ENCODE results near the gene CNTNAP1.
A peak's percentile ranks its signal among the peaks of the same experiment; 100 is the strongest.
"Not testable (repeated sequence)": the region's sequence is repeated elsewhere in the genome, so short reads cannot be mapped to it uniquely, and the experiment has no call there.

CNTNAP1 gene

GRCh38 chr17:42681976-42682721 is at the start of gene CNTNAP1:
Gene CNTNAP1, plus strand, starts transcription at chr17:42682531. Its CDS starts 299 bp downstream, at chr17:42682830.
- DNase-seq (ENCODE audit: extremely low read depth in 1 of 2, low read depth in 1 of 2) = no peak

DNA sequence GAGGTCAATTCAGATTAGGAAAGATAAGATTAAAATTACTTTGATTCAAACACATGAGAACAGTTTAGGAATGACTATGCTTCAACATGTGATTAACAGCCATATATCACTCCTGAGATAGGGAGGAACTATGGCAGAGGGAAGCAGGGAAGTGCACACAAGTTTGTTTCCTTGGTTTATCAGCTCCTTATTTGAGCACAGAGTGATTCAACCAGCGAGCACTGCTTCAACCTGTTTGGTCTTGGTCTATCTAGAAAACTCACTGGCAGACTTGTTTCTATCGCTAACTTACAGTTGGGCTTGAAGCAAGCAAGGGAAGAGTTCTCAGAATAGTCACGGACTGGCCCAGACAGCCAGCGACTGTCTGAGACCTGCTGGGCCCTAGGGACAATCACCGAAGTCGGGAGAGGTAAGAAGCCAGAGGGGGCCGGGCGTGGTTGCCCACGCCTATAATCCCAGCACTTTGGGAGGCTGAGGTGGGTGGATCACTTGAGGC is 49.3 kb upstream of the CNTNAP1 start:
- DNase-seq (ENCODE audit: extremely low read depth in 1 of 2, low read depth in 1 of 2) = no peak

- no peak for DNase-seq (ENCODE audit: extremely low read depth in 1 of 2, low read depth in 1 of 2)
These were observed 42.7 kb upstream of the CNTNAP1 start for GRCh38 chr17:42639525-42640113.

DNA sequence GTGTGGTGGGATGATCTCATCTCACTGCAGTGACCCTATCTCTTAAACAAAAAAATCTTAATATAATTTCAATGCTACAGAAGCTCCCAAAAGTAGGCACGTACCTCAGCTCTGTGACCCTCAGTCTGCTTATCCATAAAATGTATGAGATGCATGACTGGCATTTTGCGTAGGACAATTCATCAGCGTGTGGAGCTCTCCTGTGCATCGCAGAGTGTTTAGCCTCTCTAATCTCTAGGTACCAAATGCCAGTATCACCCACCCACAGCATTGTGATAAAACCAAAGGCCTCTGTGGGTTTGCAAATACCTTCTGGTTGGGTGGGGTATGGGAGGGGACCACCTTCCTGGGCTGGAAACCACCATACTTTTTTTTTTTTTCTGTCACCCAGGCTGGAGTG is 42.2 kb upstream of the CNTNAP1 start:
- DNase-seq (ENCODE audit: extremely low read depth in 1 of 2, low read depth in 1 of 2) = no peak

DNA sequence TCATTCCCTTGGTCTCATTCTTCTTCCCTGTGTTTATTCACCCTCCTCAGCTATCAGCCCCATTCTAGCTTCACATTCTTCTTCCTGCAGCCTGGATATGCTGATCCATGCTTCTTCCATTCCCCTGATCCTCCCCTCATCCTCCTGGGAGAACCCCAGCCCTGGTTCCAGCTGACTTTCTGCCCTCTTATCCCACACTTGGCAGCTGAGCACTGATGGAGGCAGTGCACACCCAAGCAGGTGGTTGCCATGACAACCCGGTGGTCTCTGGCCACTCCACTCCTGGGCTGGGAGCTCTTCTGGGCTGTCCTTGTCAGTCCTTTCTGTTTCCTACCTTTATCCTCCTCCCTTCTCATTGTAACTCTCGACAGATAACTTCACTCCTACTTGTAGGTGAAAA is 40.0 kb upstream of the CNTNAP1 start:
- DNase-seq (ENCODE audit: extremely low read depth in 1 of 2, low read depth in 1 of 2) = no peak

DNA sequence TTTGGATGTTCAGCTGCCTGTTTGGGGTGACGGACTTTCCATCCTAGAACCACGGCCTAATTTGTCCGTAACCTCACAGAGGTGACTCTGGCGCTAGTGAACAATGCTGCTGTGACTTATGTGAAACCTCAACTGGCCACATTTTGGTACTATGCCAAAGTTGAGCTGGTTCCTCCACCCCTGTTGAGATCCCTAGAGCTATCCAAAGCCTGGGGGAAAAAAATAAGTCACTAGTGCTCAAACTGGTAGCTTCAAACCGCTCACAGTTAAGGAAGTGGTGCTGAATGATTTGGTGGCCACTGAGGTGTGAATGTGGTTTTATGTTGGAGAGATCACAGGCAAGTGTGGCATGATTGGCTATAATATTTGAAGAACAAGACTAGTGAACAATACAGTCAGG is 34.6 kb upstream of the CNTNAP1 start:
- no peak for DNase-seq (ENCODE audit: extremely low read depth in 1 of 2, low read depth in 1 of 2)

DNA sequence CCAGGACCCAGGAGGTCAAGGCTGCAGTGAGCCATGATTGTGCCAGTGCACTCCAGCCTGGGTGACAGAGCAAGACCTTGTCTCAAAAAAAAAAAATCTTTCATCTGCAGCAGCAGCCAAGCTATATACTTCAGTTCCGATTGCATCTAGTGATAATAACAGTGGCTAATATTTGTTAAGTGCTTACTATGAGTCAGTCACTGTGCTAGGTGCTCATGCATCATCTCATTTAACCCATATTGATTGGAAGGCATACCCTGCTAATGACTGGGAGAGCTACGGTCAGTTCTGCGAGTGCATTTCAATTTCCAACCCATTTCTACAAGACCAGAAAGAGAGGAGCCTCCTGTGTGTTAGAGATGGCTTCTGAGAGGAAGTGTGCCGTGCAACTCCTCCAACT is 30.9 kb upstream of the CNTNAP1 start:
- no peak for DNase-seq (ENCODE audit: extremely low read depth in 1 of 2, low read depth in 1 of 2)

- DNase-seq (ENCODE audit: extremely low read depth in 1 of 2, low read depth in 1 of 2) = no peak
These were observed 28.9 kb upstream of the CNTNAP1 start for GRCh38 chr17:42653179-42654124.

GRCh38 chr17:42655528-42655927 is 26.8 kb upstream of the CNTNAP1 start:
- no peak for DNase-seq (ENCODE audit: extremely low read depth in 1 of 2, low read depth in 1 of 2)

DNA sequence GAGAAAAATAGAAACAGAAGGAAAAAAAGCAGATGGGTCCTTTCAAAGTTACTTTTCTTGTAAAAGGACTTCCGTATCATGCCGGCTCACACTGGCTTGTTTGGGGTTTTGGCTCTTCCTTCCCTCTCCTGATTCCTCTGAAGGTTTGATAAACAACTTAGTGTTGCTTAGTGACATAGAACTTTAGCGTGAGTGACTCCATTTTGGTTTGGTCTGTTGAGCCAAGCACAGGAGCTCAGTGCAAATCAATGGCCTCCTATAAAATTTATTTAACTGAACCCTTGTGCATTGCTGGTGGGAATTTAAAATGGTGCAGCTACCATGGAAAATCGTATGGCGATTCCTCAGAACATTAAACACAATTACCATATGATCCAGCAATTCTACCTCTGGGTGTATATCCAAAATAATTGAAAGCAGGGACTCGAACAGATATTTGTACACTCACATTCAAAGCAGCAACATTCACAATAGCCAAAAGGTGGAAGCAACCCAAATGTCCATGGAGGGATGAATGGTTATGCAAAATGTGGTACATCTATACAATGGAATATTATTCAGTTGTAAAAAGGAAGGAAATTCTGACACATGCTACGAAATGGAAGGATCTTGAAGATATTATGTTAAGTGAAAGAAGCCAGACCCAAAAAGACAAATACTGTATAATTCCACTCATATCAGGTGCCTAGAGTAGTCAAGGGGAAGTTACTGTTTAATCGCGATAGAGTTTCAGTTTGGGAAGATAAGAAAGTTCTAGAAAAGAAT is 24.3 kb upstream of the CNTNAP1 start:
- no peak for DNase-seq (ENCODE audit: extremely low read depth in 1 of 2, low read depth in 1 of 2)

GRCh38 chr17:42659079-42659931 is 23.0 kb upstream of the CNTNAP1 start, which contains the start of gene TUBG2:
Gene TUBG2, plus strand, starts transcription at chr17:42659284. Its CDS starts 220 bp downstream, at chr17:42659504.
- DNase-seq (ENCODE audit: extremely low read depth in 1 of 2, low read depth in 1 of 2) = peak; percentile 68 to 71

DNA sequence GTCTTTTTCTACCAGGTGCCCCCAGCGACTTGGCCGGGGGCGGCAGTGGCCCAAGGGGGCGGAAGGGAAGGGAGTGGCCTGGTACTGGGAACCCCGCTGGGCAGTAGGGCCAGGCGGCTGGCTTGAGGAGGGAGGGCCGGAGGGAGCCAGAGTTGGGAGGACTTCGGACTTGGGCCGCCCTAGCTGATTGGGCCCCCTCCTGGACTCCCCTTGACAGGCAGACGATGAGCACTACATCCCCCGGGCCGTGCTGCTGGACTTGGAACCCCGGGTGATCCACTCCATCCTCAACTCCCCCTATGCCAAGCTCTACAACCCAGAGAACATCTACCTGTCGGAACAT is 22.4 kb upstream of the CNTNAP1 start:
- not testable (repeated sequence) for DNase-seq (ENCODE audit: extremely low read depth in 1 of 2, low read depth in 1 of 2)

- DNase-seq (ENCODE audit: extremely low read depth in 1 of 2, low read depth in 1 of 2) = no peak
These were observed 21.5 kb upstream of the CNTNAP1 start for GRCh38 chr17:42660692-42661345.

- DNase-seq (ENCODE audit: extremely low read depth in 1 of 2, low read depth in 1 of 2) = no peak
These were observed 16.7 kb upstream of the CNTNAP1 start for GRCh38 chr17:42665581-42666001.

GRCh38 chr17:42666126-42666525 is 16.2 kb upstream of the CNTNAP1 start:
- not testable (repeated sequence) for DNase-seq (ENCODE audit: extremely low read depth in 1 of 2, low read depth in 1 of 2)

- DNase-seq (ENCODE audit: extremely low read depth in 1 of 2, low read depth in 1 of 2) = no peak
These were observed 15.0 kb upstream of the CNTNAP1 start for GRCh38 chr17:42667088-42667951.

DNA sequence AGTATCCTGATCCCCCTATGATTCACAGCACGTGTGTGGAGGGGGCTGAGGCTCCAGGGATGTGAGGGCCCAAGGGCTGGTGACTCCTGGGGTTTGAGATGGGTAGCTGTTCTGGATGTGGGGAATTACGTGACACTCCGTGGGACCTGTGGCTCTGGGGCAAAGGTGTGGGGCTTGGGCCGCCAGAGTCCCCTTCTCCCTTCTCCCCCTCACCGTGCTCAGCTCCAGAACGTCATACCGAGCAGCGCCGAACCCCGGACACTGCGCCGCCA is 12.7 kb upstream of the CNTNAP1 start:
- DNase-seq (ENCODE audit: extremely low read depth in 1 of 2, low read depth in 1 of 2) = no peak

- no peak for DNase-seq (ENCODE audit: extremely low read depth in 1 of 2, low read depth in 1 of 2)
These were observed 12.1 kb upstream of the CNTNAP1 start for GRCh38 chr17:42669977-42670788.

Data from stimulated activated CD8-positive, alpha-beta memory T cell treated with anti-CD3 and anti-CD28 coated beads, Interleukin-7, amount 100 ng/mL, for 48 hours (primary cell).